ENCODE results near the gene ARHGAP28.

The ARHGAP28 gene

GRCh38 chr18:6956495-6956894, 227.0 kb downstream of the ARHGAP28 start:
- no peak overlapping the region for H3K4me3 ChIP-seq (replicated peaks; ENCODE audit: insufficient read depth, low read length)
- no peak overlapping the region for H3K27ac ChIP-seq (replicated peaks)
- H3K27me3 ChIP-seq (ENCODE audit: insufficient read depth, poor library complexity, severe bottlenecking), result no peaks in the 10 kb centered on the region
- TF ChIP-seq SPI1 (IDR thresholded peaks at IDR 0.05; ENCODE audit: borderline replicate concordance, low read depth) (no peak), POLR2AphosphoS5 (IDR thresholded peaks at IDR 0.05; ENCODE audit: low read depth) (no peak), GABPA (IDR thresholded peaks at IDR 0.05; ENCODE audit: low read depth) (no peak), CTCF (IDR thresholded peaks at IDR 0.05; ENCODE audit: insufficient read depth, low read length) (no peak)
- TF ChIP-seq, protein P1, sequence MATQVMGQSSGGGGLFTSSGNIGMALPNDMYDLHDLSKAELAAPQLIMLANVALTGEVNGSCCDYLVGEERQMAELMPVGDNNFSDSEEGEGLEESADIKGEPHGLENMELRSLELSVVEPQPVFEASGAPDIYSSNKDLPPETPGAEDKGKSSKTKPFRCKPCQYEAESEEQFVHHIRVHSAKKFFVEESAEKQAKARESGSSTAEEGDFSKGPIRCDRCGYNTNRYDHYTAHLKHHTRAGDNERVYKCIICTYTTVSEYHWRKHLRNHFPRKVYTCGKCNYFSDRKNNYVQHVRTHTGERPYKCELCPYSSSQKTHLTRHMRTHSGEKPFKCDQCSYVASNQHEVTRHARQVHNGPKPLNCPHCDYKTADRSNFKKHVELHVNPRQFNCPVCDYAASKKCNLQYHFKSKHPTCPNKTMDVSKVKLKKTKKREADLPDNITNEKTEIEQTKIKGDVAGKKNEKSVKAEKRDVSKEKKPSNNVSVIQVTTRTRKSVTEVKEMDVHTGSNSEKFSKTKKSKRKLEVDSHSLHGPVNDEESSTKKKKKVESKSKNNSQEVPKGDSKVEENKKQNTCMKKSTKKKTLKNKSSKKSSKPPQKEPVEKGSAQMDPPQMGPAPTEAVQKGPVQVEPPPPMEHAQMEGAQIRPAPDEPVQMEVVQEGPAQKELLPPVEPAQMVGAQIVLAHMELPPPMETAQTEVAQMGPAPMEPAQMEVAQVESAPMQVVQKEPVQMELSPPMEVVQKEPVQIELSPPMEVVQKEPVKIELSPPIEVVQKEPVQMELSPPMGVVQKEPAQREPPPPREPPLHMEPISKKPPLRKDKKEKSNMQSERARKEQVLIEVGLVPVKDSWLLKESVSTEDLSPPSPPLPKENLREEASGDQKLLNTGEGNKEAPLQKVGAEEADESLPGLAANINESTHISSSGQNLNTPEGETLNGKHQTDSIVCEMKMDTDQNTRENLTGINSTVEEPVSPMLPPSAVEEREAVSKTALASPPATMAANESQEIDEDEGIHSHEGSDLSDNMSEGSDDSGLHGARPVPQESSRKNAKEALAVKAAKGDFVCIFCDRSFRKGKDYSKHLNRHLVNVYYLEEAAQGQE (IDR thresholded peaks at IDR 0.05; ENCODE audit: insufficient replicate concordance, low read depth), result no peak
- no peak for DNase-seq (ENCODE audit: low read depth in 1 of 2, low spot score in 1 of 2)

DNA sequence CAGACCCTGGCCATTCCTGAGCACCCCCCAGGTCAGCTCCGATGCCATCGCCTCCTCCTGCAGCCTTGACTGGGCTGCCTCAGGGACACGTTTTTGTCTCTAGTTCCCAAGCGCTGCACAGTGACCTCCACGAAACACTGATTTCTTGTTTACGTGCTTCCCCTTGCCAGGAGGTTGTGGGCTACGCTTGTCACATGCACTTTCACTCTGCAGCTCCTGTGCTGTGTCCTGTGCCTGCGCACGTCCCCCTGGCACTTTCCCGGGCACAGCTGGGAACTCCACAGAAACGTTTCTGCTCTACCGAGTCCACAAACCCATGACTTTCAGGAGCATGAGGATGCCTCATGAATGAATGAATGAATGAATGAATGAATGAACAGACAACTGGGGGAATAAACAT, 227.5 kb downstream of the ARHGAP28 start:
- Histone ChIP-seq H3K4me3 (replicated peaks; ENCODE audit: insufficient read depth, low read length) (no peak overlapping the region), H3K27me3 (ENCODE audit: insufficient read depth, poor library complexity, severe bottlenecking) (no peaks in the 10 kb centered on the region), H3K27ac (replicated peaks) (no peak overlapping the region)
- DNase-seq (ENCODE audit: low read depth in 1 of 2, low spot score in 1 of 2), result no peak
- no peak for TF ChIP-seq POLR2AphosphoS5 (IDR thresholded peaks at IDR 0.05; ENCODE audit: low read depth)
- TF ChIP-seq GABPA (IDR thresholded peaks at IDR 0.05; ENCODE audit: low read depth), result no peak
- TF ChIP-seq, protein P1 (IDR thresholded peaks at IDR 0.05; ENCODE audit: insufficient replicate concordance, low read depth), result no peak
- no peak for TF ChIP-seq SPI1 (IDR thresholded peaks at IDR 0.05; ENCODE audit: borderline replicate concordance, low read depth)
- TF ChIP-seq CTCF (IDR thresholded peaks at IDR 0.05; ENCODE audit: insufficient read depth, low read length), result no peak

DNA sequence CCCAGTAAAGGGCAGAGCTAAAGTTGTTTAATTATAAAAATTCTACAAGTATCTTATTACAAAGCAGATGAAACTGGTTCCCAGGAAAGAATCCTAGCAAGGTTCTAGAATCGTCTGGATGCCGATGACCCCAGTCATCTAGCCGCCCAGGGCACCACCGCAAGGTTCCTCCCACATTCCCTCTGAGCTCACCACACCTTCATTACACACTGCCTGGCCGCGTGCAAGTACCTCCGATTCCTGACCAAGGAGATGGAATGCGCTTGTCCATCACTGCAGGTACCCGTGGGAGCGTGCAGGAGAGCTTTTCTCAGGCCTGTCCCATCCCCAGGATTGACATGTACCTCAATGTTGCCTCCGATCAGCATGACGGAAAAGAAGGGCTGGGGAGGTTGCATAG, 229.6 kb downstream of the ARHGAP28 start:
- Histone ChIP-seq H3K27me3 (ENCODE audit: insufficient read depth, poor library complexity, severe bottlenecking) (no peaks in the 10 kb centered on the region), H3K4me3 (replicated peaks; ENCODE audit: insufficient read depth, low read length) (no peak overlapping the region)

More for the DNA sequence above, 229.6 kb downstream of the ARHGAP28 start:
- no peak for DNase-seq (ENCODE audit: low read depth in 1 of 2, low spot score in 1 of 2)
- no peak overlapping the region for H3K27ac ChIP-seq (replicated peaks)
- TF ChIP-seq CTCF (IDR thresholded peaks at IDR 0.05; ENCODE audit: insufficient read depth, low read length) (no peak), SPI1 (IDR thresholded peaks at IDR 0.05; ENCODE audit: borderline replicate concordance, low read depth) (no peak)
